GM23338 (cell line): ENCODE data around the gene TSPOAP1. TPM values are rescaled to one million over a fixed set of nuclear protein-coding genes. Genes with fewer than 3 reads are reported as not detected.

ENCODE experiments used
- ATAC-seq: fragments of 200-7000 bp; cut with Tn5 transposase; 3 replicates; pipeline ENCODE4 v1.9.1; 2020
- DNase-seq: peaks from one replicate; pipeline ENCODE4 v3.0.0-alpha.2; 2015; ENCODE audit warnings: low spot score
- H2AFZ ChIP-seq: fragments of 200-600 bp; sonication (generic); 2 replicates; pipeline ENCODE4 v1.8.0; 2016; ENCODE audit warnings: antibody characterized with exemption, mild to moderate bottlenecking, moderate library complexity
- H3F3A ChIP-seq: fragments of 200-600 bp; sonication (generic); replicated peaks from 2 replicates; pipeline ENCODE4 v1.8.0; 2017; ENCODE audit warnings: antibody characterized with exemption, mixed run types, low read depth
- H3K27ac ChIP-seq: fragments of 200-600 bp; sonication (generic); 2 replicates; pipeline ENCODE4 v1.6.1; 2016; ENCODE audit warnings: low read depth
- H3K27me3 ChIP-seq: fragments of 200-600 bp; sonication (generic); 2 replicates; pipeline ENCODE4 v1.8.0; 2016; ENCODE audit warnings: mild to moderate bottlenecking, mixed run types, moderate library complexity; ENCODE audit not compliant: insufficient read depth
- H3K36me3 ChIP-seq: fragments of 200-600 bp; sonication (generic); 2 replicates; pipeline ENCODE4 v1.8.0; 2016; ENCODE audit warnings: mild to moderate bottlenecking; ENCODE audit not compliant: insufficient read depth
- H3K4me1 ChIP-seq: fragments of 200-600 bp; sonication (generic); 2 replicates; pipeline ENCODE4 v1.8.0; 2016; ENCODE audit warnings: mild to moderate bottlenecking, moderate library complexity; ENCODE audit not compliant: insufficient read depth
- H3K4me2 ChIP-seq: fragments of 200-600 bp; sonication (generic); 2 replicates; pipeline ENCODE4 v1.7.1; 2017; ENCODE audit warnings: mixed run types
- H3K4me3 ChIP-seq: fragments of 200-600 bp; sonication (generic); 2 replicates; pipeline ENCODE4 v1.6.1; 2016; ENCODE audit warnings: mixed run types
- H3K79me2 ChIP-seq: fragments of 200-600 bp; sonication (generic); replicated peaks from 2 replicates; pipeline ENCODE4 v1.8.0; 2017; ENCODE audit warnings: mild to moderate bottlenecking; ENCODE audit not compliant: insufficient read depth
- H3K9me2 ChIP-seq: fragments of 200-600 bp; sonication (generic); 2 replicates; pipeline ENCODE4 v1.8.0; 2017; ENCODE audit not compliant: insufficient read depth
- H4K20me1 ChIP-seq: fragments of 200-600 bp; sonication (generic); replicated peaks from 2 replicates; pipeline ENCODE4 v1.8.0; 2017; ENCODE audit warnings: mild to moderate bottlenecking; ENCODE audit not compliant: insufficient read depth
- H3K27ac Mint-ChIP-seq: 2 replicates; pipeline ENCODE4 v1.8.0; 2020; ENCODE audit warnings: inconsistent platforms, mild to moderate bottlenecking, moderate library complexity, mixed read lengths
- H3K27me3 Mint-ChIP-seq: 3 replicates; pipeline ENCODE4 v1.8.0; 2022; ENCODE audit warnings: low read depth, mild to moderate bottlenecking, moderate library complexity, mixed read lengths, inconsistent platforms; ENCODE audit not compliant: insufficient read depth, poor library complexity
- H3K36me3 Mint-ChIP-seq: 3 replicates; pipeline ENCODE4 v1.8.0; 2021; ENCODE audit warnings: low read depth, mild to moderate bottlenecking, inconsistent platforms, moderate library complexity, mixed read lengths
- H3K4me1 Mint-ChIP-seq: 3 replicates; pipeline ENCODE4 v1.8.0; 2020; ENCODE audit warnings: mild to moderate bottlenecking, inconsistent platforms, mixed read lengths
- H3K4me3 Mint-ChIP-seq: 3 replicates; pipeline ENCODE4 v1.8.0; 2021; ENCODE audit warnings: moderate library complexity, mild to moderate bottlenecking, inconsistent platforms, mixed read lengths
- H3K9me3 Mint-ChIP-seq: 3 replicates; pipeline ENCODE4 v1.8.0; 2020; ENCODE audit warnings: moderate library complexity, mild to moderate bottlenecking, inconsistent platforms, mixed read lengths
- CREB1 ChIP-seq: fragments of 250-450 bp; sonication (Bioruptor Pico); IDR thresholded peaks from 2 replicates; pipeline ENCODE4 v1.5.0; 2020; ENCODE audit warnings: low read depth, mild to moderate bottlenecking, moderate library complexity
- NANOG ChIP-seq: IDR thresholded peaks from 2 replicates; pipeline ENCODE4 v1.6.1; 2016; ENCODE audit warnings: antibody characterized with exemption, borderline replicate concordance
- POLR2AphosphoS5 ChIP-seq: IDR thresholded peaks from 2 replicates; pipeline ENCODE4 v1.6.1; 2016; ENCODE audit warnings: antibody characterized with exemption, low read depth
- STAT1 ChIP-seq: IDR thresholded peaks from one replicate; pipeline ENCODE4 v1.6.1; 2016; ENCODE audit warnings: antibody characterized with exemption; ENCODE audit not compliant: unreplicated experiment
- ZNF114 ChIP-seq: fragments of 250-450 bp; sonication (Bioruptor Pico); IDR thresholded peaks from 2 replicates; pipeline ENCODE4 v1.5.0; 2020; ENCODE audit warnings: mild to moderate bottlenecking, moderate library complexity
- ZNF462 ChIP-seq: fragments of 250-450 bp; sonication (Bioruptor Pico); IDR thresholded peaks from 2 replicates; pipeline ENCODE4 v1.5.0; 2020; ENCODE audit warnings: mild to moderate bottlenecking, moderate library complexity
- polyA plus RNA-seq: library from polyadenylated mRNA; unstranded; fragments of >200 nt; fragmentation: Nextera tagmentation; extraction: Ambion mirVana; gene quantifications from 2 replicates; pipeline ENCODE4 v1.2.1, GENCODE V29; 2016
- total RNA-seq: library from RNA; depleted of rRNA; stranded (reverse); fragments of >200 nt; shearing (Covaris generic); gene quantifications from 2 replicates; pipeline ENCODE4 v1.2.3, GENCODE V29; 2014
- TF ChIP-seq, protein P1 (sequence below): IDR thresholded peaks from one replicate; pipeline ENCODE4 v1.6.1; 2018; ENCODE audit warnings: antibody characterized with exemption; ENCODE audit not compliant: unreplicated experiment

Gene TSPOAP1
- total and polyA plus RNA-seq, 2 experiments from 2014 or later = 7.3 to 11.8 TPM

- Histone ChIP-seq H3K27me3 (no peaks in the 10 kb centered on the region), H3K4me3 (no peak overlapping the region), H3K36me3 (no peaks in the 10 kb centered on the region), H3K4me2 (no peak overlapping the region), H3K27ac (no peak overlapping the region), H3F3A (no peaks in the 10 kb centered on the region), H3K79me2 (no peaks in the 10 kb centered on the region), H3K9me2 (no peaks in the 10 kb centered on the region), H4K20me1 (no peaks in the 10 kb centered on the region), H2AFZ (no peak overlapping the region), H3K4me1 (peaks cover 13% of the 10 kb centered on the region)
- no peak overlapping the region for H3K27ac Mint-ChIP-seq
- H3K9me3 Mint-ChIP-seq = no peaks in the 10 kb centered on the region
- TF ChIP-seq ZNF114 (CRISPR knock-in tag) (no peak), CREB1 (CRISPR knock-in tag) (no peak), NANOG (no peak), STAT1 (no peak), POLR2AphosphoS5 (no peak), ZNF462 (CRISPR knock-in tag) (no peak)
- TF ChIP-seq, protein P1, sequence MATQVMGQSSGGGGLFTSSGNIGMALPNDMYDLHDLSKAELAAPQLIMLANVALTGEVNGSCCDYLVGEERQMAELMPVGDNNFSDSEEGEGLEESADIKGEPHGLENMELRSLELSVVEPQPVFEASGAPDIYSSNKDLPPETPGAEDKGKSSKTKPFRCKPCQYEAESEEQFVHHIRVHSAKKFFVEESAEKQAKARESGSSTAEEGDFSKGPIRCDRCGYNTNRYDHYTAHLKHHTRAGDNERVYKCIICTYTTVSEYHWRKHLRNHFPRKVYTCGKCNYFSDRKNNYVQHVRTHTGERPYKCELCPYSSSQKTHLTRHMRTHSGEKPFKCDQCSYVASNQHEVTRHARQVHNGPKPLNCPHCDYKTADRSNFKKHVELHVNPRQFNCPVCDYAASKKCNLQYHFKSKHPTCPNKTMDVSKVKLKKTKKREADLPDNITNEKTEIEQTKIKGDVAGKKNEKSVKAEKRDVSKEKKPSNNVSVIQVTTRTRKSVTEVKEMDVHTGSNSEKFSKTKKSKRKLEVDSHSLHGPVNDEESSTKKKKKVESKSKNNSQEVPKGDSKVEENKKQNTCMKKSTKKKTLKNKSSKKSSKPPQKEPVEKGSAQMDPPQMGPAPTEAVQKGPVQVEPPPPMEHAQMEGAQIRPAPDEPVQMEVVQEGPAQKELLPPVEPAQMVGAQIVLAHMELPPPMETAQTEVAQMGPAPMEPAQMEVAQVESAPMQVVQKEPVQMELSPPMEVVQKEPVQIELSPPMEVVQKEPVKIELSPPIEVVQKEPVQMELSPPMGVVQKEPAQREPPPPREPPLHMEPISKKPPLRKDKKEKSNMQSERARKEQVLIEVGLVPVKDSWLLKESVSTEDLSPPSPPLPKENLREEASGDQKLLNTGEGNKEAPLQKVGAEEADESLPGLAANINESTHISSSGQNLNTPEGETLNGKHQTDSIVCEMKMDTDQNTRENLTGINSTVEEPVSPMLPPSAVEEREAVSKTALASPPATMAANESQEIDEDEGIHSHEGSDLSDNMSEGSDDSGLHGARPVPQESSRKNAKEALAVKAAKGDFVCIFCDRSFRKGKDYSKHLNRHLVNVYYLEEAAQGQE = no peak
- no peak for ATAC-seq
- peaks cover 22% of the 10 kb centered on the region for H3K4me1 Mint-ChIP-seq
- no peaks in the 10 kb centered on the region for H3K36me3 Mint-ChIP-seq
- no peak overlapping the region for H3K4me3 Mint-ChIP-seq
- peaks cover 4% of the 10 kb centered on the region for H3K27me3 Mint-ChIP-seq
- no peak for DNase-seq
These were observed 28.3 kb downstream of the TSPOAP1 start for GRCh38 chr17:58300336-58300735.
